C4-2B (cell line): ENCODE data around the gene RBPMS2.

ENCODE experiments used
- CTCF ChIP-seq: fragments of 450-650 bp; conservative IDR thresholded peaks from 2 replicates; pipeline ENCODE4 v1.5.1; 2017; ENCODE audit warnings: mild to moderate bottlenecking
- ZFX ChIP-seq: fragments of 450-650 bp; IDR thresholded peaks from 2 replicates; pipeline ENCODE4 v1.6.1; 2017

DNA sequence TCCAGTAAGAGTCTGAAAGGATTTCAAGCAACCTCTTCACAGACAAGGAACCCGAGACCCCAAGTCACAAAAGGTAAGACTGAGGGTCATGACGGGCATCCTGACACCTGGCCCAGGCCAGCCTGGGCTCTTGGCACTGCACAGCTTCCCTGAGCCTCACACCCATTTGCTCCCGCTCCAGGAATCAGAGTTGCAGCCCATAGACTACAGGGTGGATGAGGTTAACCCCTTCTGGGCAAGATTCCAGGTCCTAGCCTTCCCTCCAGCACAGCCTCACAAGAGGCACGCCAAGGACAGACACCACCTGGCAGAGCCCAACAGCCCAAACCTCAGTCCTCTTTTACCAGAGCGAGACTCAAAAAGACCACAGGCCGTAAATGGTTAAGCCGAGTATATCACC is 36.2 kb downstream of the RBPMS2 start:
- TF ChIP-seq CTCF (no peak), ZFX (no peak)
